HG03095 (cell line): ENCODE measurements around the gene IGLL1.
"Not testable (repeated sequence)": the region's sequence is repeated elsewhere in the genome, so short reads cannot be mapped to it uniquely, and the experiment has no call there.

ENCODE experiments used
- ATAC-seq: cut with Tn5 transposase; IDR thresholded peaks from one replicate; pipeline ENCODE4 v1.9.1; 2021; ENCODE audit warnings: moderate library complexity; ENCODE audit not compliant: unreplicated experiment

IGLL1 gene

DNA sequence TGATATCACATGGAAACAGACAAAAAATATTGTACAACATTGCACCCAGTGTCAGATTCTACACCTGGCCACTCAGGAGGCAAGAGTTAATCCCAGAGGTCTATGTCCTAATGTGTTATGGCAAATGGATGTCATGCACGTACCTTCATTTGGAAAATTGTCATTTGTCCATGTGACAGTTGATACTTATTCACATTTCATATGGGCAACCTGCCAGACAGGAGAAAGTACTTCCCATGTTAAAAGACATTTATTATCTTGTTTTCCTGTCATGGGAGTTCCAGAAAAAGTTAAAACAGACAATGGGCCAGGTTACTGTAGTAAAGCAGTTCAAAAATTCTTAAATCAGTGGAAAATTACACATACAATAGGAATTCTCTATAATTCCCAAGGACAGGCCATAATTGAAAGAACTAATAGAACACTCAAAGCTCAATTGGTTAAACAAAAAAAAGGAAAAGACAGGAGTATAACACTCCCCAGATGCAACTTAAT lies 36.5 kb downstream of the IGLL1 start:
- not testable (repeated sequence) for ATAC-seq

DNA sequence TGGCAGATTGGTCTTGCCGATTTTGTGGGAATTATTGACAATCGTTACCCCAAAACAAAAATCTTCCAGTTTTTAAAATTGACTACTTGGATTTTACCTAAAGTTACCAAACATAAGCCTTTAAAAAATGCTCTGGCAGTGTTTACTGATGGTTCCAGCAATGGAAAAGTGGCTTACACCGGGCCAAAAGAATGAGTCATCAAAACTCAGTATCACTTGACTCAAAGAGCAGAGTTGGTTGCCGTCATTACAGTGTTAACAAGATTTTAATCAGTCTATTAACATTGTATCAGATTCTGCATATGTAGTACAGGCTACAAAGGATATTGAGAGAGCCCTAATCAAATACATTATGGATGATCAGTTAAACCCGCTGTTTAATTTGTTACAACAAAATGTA lies 37.2 kb downstream of the IGLL1 start:
- ATAC-seq: no peak

DNA sequence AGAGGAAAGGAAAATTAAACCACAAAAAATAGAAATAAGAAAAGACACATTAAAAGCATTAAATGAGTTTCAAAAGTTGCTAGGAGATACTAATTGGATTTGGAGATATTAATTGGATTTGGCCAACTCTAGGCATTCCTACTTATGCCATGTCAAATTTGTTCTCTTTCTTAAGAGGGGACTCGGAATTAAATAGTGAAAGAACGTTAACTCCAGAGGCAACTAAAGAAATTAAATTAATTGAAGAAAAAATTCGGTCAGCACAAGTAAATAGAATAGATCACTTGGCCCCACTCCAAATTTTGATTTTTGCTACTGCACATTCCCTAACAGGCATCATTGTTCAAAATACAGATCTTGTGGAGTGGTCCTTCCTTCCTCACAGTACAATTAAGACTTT lies 37.7 kb downstream of the IGLL1 start:
- ATAC-seq: not testable (repeated sequence)

DNA sequence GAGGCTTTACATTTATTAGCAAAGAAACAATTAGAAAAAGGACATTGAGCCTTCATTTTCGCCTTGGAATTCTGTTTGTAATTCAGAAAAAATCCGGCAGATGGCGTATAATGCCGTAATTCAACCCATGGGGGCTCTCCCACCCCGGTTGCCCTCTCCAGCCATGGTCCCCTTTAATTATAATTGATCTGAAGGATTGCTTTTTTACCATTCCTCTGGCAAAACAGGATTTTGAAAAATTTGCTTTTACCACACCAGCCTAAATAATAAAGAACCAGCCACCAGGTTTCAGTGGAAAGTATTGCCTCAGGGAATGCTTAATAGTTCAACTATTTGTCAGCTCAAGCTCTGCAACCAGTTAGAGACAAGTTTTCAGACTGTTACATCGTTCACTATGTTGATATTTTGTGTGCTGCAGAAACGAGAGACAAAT lies 38.2 kb downstream of the IGLL1 start:
- not testable (repeated sequence) for ATAC-seq

DNA sequence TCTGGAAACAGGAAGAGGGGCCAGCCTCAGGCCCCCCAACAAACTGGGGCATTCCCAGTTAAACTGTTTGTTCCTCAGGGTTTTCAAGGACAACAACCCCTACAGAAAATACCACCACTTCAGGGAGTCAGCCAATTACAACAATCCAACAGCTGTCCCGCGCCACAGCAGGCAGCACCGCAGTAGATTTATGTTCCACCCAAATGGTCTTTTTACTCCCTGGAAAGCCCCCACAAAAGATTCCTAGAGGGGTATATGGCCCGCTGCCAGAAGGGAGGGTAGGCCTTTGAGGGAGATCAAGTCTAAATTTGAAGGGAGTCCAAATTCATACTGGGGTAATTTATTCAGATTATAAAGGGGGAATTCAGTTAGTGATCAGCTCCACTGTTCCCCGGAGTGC lies 39.3 kb downstream of the IGLL1 start:
- not testable (repeated sequence) for ATAC-seq

DNA sequence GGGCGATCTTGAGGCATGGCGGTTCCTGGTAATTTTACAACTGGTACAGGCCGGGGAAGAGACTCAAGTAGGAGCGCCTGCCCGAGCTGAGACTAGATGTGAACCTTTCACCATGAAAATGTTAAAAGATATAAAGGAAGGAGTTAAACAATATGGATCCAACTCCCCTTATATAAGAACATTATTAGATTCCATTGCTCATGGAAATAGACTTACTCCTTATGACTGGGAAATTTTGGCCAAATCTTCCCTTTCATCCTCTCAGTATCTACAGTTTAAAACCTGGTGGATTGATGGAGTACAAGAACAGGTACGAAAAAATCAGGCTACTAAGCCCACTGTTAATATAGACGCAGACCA lies 40.3 kb downstream of the IGLL1 start:
- not testable (repeated sequence) for ATAC-seq

DNA sequence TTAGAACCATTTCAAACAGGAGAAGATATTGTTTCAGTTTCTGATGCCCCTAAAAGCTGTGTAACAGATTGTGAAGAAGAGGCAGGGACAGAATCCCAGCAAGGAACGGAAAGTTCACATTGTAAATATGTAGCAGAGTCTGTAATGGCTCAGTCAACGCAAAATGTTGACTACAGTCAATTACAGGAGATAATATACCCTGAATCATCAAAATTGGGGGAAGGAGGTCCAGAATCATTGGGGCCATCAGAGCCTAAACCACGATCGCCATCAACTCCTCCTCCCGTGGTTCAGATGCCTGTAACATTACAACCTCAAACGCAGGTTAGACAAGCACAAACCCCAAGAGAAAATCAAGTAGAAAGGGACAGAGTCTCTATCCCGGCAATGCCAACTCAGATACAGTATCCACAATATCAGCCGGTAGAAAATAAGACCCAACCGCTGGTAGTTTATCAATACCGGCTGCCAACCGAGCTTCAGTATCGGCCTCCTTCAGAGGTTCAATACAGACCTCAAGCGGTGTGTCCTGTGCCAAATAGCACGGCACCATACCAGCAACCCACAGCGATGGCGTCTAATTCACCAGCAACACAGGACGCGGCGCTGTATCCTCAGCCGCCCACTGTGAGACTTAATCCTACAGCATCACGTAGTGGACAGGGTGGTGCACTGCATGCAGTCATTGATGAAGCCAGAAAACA lies 40.8 kb downstream of the IGLL1 start:
- ATAC-seq: peak; percentile 60

DNA sequence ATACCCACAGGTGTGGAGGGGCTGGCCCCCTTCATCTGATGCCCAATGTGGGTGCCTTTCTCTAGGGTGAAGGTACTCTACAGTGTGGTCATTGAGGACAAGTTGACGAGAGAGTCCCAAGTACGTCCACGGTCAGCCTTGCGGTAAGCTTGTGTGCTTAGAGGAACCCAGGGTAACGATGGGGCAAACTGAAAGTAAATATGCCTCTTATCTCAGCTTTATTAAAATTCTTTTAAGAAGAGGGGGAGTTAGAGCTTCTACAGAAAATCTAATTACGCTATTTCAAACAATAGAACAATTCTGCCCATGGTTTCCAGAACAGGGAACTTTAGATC lies 41.4 kb downstream of the IGLL1 start:
- ATAC-seq: not testable (repeated sequence)

DNA sequence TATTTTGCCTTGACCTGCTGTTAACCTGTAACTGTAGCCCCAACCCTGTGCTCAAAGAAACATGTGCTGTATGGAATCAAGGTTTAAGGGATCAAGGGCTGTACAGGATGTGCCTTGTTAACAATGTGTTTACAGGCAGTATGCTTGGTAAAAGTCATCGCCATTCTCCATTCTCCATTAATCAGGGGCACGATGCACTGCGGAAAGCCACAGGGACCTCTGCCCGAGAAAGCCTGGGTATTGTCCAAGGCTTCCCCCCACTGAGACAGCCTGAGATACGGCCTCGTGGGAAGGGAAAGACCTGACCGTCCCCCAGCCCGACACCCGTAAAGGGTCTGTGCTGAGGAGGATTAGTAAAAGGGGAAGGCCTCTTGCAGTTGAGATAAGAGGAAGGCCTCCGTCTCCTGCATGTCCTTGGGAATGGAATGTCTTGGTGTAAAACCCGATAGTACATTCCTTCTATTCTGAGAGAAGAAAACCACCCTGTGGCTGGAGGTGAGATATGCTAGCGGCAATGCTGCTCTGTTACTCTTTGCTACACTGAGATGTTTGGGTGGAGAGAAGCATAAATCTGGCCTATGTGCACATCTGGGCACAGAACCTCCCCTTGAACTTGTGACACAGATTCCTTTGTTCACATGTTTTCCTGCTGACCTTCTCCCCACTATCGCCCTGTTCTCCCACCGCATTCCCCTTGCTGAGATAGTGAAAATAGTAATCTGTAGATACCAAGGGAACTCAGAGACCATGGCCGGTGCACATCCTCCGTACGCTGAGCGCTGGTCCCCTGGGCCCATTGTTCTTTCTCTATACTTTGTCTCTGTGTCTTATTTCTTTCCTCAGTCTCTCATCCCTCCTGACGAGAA lies 42.0 kb downstream of the IGLL1 start:
- ATAC-seq: not testable (repeated sequence)

DNA sequence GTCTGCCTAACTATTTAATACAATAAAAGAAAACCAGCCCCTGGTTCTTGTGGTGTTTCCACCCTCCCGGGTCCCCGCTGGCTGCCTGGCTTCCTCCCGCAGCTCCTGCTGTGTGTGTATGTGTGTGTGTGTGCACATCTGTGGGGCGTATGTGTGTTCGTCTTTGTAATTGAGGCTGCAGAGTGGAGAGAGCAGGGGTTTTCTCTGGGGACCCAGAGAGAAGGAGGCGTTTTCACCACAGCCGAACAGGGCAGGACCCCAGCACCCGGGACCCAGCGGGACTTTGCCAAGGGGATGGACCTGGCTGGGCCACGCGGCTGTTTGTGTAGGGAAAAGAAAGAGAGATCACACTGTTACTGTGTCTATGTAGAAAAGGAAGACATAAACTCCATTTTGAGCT lies 42.7 kb downstream of the IGLL1 start:
- no peak for ATAC-seq

DNA sequence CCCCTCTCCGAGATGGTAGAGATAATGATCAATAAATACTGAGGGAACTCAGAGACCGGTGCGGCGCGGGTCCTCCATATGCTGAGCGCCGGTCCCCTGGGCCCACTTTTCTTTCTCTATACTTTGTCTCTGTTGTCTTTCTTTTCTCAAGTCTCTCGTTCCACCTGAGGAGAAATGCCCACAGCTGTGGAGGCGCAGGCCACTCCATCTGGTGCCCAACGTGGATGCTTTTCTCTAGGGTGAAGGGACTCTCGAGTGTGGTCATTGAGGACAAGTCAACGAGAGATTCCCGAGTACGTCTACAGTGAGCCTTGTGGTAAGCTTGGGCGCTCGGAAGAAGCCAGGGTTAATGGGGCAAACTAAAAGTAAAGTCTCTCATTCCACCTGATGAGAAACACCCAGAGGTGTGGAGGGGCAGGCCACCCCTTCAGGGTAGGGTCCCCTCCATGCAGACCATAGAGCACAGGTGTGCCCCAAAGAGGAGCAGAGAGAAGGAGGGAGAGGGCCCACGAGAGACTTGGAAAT lies 43.2 kb downstream of the IGLL1 start:
- no peak for ATAC-seq

DNA sequence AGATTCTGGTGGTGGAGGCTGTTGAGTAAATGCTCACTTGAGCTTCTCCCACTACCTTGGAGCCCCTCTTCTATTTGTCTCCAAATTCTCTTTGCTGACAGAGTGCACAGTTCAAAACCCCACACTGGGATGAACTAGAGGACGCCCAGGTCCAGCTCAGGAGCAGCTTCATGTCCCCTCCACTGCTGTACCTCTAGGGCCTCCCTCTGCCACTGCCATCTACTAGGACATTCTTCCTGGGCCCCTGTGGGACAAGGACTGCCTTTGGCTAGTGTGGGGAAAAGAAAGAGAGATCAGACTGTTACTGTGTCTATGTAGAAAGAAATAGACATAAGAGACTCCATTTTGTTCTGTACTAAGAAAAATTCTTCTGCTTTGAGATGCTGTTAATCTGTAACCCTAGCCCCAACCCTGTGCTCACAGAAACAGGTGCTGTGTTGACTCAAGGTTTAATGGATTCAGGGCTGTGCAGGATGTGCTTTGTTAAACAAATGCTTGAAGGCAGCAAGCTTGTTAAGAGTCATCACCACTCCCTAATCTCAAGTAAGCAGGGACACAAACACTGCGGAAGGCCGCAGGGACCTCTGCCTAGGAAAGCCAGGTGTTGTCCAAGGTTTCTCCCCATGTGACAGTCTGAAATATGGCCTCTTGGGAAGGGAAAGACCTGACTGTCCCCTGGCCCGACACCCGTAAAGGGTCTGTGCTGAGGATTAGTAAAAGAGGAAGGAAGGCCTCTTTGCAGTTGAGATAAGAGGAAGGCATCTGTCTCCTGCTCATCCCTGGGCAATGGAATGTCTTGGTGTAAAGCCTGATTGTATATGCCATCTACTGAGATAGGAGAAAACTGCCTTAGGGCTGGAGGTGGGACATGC lies 44.1 kb downstream of the IGLL1 start:
- not testable (repeated sequence) for ATAC-seq

DNA sequence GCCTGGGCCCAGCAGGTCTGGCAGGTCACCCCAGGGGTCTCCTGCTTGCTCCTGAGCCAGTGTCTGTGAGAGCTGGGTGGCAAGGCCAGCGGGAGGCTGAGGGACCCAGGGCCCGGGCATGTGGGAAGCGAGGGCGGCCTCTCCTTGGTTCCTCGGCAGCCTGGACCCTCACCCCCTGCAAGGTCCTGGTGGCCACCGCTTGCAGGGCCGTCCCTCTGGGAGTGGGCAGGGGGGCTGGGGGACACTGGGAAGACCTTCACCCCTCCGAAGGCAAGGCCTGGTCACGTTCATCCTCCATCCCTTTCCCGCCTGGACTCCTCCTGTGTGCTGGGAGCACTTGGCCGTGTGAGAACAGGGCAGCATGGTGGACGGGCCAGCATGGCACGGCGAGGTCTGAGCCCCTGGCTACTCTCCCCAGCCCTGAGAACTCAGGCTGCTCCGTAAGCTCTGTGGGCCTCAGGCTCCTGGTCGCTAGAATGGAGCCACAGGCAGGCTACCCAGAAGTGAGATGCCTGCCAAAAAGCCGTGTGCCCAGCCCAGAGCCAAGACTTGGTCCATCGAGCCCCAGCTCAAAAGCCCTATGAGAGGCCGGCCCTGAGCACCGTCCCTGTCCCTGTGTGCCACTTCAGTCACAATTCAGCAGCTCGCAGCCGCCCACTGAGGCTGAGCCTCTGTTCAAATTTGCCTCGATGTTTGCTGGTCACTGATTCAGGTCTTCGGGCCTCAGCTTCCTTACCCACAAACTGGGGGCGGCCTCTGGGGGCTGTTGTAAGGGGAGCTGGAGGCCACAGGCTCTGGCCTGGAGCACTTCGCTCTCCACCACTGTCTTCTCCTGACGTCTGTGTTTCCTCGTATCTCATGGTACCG lies 45.0 kb downstream of the IGLL1 start:
- ATAC-seq: no peak

DNA sequence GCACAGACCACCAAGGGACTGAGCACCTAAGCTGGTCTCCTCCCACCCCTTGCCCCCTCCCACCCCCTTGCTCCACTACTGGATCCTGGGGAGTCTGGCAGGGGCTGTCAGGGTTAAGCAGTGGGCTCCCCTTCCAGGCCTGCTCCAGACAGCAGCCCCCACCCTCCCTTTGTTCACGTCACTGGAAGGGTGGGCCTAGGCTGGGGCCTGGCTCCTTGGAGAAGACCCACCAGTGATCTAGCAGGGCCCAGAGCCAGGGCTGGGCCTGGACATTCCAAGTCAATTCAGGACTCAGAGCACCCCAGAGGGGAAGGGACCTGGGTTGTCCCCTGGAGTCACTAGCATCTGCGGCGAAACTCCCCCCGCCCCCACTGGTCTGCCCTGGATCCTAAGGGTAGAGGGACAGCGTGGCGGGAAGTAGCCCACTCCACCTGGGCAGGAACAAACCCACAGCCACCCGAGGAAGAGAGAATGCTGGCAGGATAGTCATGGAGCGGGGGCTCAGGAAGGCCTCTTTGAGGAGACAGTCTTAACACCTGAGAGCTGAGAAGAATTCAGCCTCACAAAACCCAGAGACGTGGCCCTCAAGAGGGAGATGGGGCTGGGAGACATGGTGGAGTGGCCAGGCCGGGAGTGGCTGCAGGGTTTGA lies 45.8 kb downstream of the IGLL1 start:
- ATAC-seq: no peak

DNA sequence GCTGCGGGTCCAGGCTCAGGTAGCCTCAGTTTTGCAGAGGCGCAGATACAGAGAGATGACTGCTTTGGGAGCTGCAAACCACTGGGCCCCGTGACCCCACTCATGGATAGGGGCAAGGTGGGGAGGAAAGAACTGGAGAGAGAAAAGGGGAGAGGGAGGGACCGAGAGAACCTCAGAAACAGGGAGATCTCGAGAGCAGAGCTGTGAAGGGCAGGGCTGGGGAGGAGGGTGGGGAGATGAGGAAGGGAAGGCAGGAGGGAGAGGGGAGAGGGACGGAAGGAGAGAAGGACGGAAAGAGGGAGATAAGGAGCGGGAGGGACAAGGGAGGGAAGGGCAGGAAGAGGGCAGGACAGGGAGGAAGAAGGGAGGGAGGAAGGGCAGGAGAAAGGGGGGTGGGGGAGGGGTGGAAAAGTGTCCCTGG lies 46.3 kb downstream of the IGLL1 start:
- no peak for ATAC-seq

DNA sequence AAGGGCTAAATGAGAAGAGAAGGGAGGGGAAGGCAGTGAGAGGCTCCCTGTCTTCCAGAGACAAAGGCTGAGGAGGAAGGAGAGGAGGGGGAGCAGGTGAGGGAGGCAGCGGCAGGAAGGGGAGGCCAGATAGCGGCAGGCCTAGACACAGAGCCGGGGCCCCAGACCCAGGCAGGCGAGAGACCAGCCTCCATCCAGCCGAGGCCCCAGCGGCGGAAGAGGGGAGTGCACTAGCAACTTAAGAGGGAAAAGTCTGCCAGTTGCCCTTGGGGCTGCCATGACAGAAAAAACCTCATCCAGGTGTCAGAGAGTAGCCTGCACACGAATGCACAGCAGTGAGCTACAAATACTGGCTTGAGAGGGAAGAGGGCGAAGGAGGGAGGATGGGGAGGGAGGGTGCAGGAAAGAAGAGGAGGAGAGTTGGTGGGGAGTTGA lies 46.7 kb downstream of the IGLL1 start:
- ATAC-seq: no peak

DNA sequence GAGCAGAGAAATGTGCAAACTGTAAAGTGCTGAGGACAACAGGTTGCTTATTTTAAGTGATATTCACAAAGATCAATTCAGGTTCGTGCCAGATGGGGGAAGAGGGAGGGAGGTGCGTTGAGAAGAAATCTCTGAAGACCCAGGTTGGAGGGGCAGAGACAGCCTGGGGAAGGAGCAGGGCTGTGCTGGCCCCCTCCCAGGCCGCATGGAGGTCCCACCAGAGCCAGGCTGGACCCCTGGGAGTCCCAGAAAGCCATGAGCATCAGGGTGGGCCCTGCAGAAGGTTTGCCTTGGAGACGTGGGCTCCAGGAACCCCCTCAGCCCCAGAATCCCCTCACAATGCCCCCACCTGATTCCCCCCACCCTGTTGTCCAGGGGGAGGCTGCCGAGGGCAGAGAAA lies 47.4 kb downstream of the IGLL1 start:
- ATAC-seq: no peak

DNA sequence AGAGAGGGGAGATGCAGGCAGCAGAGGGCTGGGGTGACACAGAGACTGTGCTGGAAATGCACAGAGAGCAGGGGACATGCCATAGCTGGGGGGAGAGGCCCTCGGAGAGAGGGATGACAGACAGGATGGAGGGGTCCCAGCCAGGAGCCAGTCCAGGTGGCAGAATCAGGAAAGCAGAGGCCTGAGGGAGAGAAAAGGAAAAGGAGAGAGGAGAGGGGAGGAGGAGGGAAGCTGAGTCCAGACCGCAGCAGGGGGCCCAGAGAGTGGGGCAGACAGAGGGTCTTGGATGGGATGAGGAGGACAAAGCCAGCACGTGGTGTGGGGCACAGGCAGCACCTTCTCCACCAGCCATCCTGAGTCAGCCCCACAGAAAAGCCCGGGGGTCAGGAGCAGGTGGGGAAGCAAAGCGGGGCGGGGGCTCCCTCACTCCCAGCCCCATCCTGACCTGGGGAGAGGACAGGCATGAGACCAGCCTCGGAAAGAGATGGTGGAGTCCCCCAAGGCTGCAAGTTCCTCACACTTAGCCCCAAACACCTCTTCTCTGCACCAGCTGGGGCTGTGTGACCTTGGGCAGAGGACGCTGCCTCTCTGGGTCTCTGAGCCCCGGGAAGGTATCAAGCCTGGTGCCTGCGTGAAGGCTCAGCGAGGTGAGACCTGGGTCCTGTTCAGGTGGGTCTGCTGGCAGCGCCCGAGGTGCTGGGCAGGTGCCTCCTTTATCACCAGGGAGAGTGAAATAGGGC lies 48.0 kb downstream of the IGLL1 start:
- ATAC-seq: no peak
